Panc1 (cell line): ENCODE data around the gene SVOP. TPM values are rescaled to one million over a fixed set of nuclear protein-coding genes. Genes with fewer than 3 reads are reported as not detected.

Experiments
- ATAC-seq: fragments of 200-7000 bp; cut with Tn5 transposase; 2 replicates; pipeline ENCODE4 v1.9.1; 2020; ENCODE audit warnings: mild to moderate bottlenecking, moderate library complexity
- BruUV-seq: library from RNA; stranded (reverse); fragments of 400-500 nt; replicated peaks from 2 replicates; lab custom pipeline; 2021; lab: Mats Ljungman, UMichigan
- CTCF ChIA-PET: fragments of 300-600 bp; sonication (Branson Sonifier 250); formaldehyde crosslinking; loops from one replicate; lab custom pipeline; 2022; ENCODE audit warnings: antibody characterized with exemption; lab: Charles Lee
- POLR2A ChIA-PET: fragments of 300-600 bp; sonication (Branson Sonifier 250); formaldehyde crosslinking; loops from one replicate; lab custom pipeline; 2022; ENCODE audit warnings: antibody characterized with exemption; lab: Charles Lee
- DNase-seq: peaks from one replicate; pipeline ENCODE4 v3.0.0-alpha.2; 2010; ENCODE audit warnings: low read depth, low spot score
- H3K27ac ChIP-seq: 2 replicates; pipeline ENCODE4 v1.5.1; 2011; ENCODE audit warnings: mild to moderate bottlenecking, low read length, inconsistent platforms
- H3K27me3 ChIP-seq: fragments of 200-500 bp; sonication (Bioruptor generic); 2 replicates; pipeline ENCODE4 v1.6.0; 2014; ENCODE audit warnings: low read length, inconsistent platforms; ENCODE audit not compliant: control insufficient read depth, insufficient read depth
- H3K36me3 ChIP-seq: fragments of 200-500 bp; sonication (Bioruptor generic); 2 replicates; pipeline ENCODE4 v1.5.1; 2014; ENCODE audit warnings: inconsistent platforms, mild to moderate bottlenecking, low read length, moderate library complexity; ENCODE audit not compliant: control insufficient read depth, insufficient read depth
- H3K4me1 ChIP-seq: 2 replicates; pipeline ENCODE4 v1.5.1; 2011; ENCODE audit warnings: inconsistent platforms, mild to moderate bottlenecking, low read length, moderate library complexity; ENCODE audit not compliant: control insufficient read depth, insufficient read depth
- H3K4me3 ChIP-seq, 2 experiments: 2 replicates each; pipeline ENCODE4 v1.5.1; 2011 to 2012; ENCODE audit warnings: low read depth in 2 of 2, low read length in 2 of 2, mild to moderate bottlenecking in 2 of 2, inconsistent platforms in 1 of 2, moderate library complexity in 1 of 2
- H3K9me3 ChIP-seq: fragments of 200-500 bp; sonication (Bioruptor generic); 2 replicates; pipeline ENCODE4 v1.5.1; 2014; ENCODE audit warnings: low read depth, mild to moderate bottlenecking, inconsistent platforms, low read length, moderate library complexity; ENCODE audit not compliant: control insufficient read depth, insufficient read depth
- CTCF ChIP-seq: fragments of 450-650 bp; IDR thresholded peaks from 2 replicates; pipeline ENCODE4 v1.5.1; 2017; ENCODE audit warnings: mild to moderate bottlenecking
- POLR2AphosphoS5 ChIP-seq: IDR thresholded peaks from 2 replicates; pipeline ENCODE4 v1.6.1; 2012; ENCODE audit warnings: mild to moderate bottlenecking, low read depth, low read length, moderate library complexity
- SIN3A ChIP-seq: IDR thresholded peaks from 2 replicates; pipeline ENCODE4 v1.6.1; 2012; ENCODE audit warnings: low read depth, mild to moderate bottlenecking, low read length, moderate library complexity, borderline replicate concordance; ENCODE audit not compliant: insufficient read depth
- TCF7L2 ChIP-seq: IDR thresholded peaks from 2 replicates; pipeline ENCODE4 v1.6.1; 2011; ENCODE audit warnings: mild to moderate bottlenecking, low read depth, low read length, inconsistent platforms
- in situ Hi-C: cut with HindIII; loops from 2 replicates; pipeline ENCODE4 v1.10.0; 2016; ENCODE audit warnings: low sequenced_read_pairs, low pct_unique_long_range_greater_than_20kb
- intact Hi-C: fragments of 100-400 bp; cut with micrococcal nuclease; formaldehyde crosslinking; loops from one replicate; pipeline ENCODE4 v1.10.0; 2022; ENCODE audit not compliant: unreplicated experiment
- total RNA-seq: library from RNA; stranded (reverse); gene quantifications from one replicate; pipeline ENCODE4 v1.2.1, GENCODE V29; 2021; ENCODE audit not compliant: unreplicated experiment
- TF ChIP-seq, protein P1 (sequence below), 2 experiments: IDR thresholded peaks; 2 replicates each; pipeline ENCODE4 v1.6.1; 2011 to 2012; ENCODE audit warnings: low read depth in 2 of 2, control low read depth in 1 of 2, low read length in 1 of 2, mild to moderate bottlenecking in 1 of 2, moderate library complexity in 1 of 2; ENCODE audit not compliant: insufficient read depth in 1 of 2

Gene SVOP
- total RNA-seq, 1 experiment from 2014 or later = not detected

GRCh38 chr12:108975024-108975593 is 45.8 kb downstream of the SVOP start:
- no peak overlapping the region for H3K27ac ChIP-seq
- POLR2A ChIA-PET = no interaction called here
- CTCF ChIA-PET = no interaction called here
- H3K9me3 ChIP-seq = no peaks in the 10 kb centered on the region
- no peaks in the 10 kb centered on the region for H3K4me1 ChIP-seq
- ATAC-seq (no peak), DNase-seq (no peak)
- peaks cover 6% of the 10 kb centered on the region; the same call in 1 of the 2 replicates for H3K27me3 ChIP-seq
- H3K36me3 ChIP-seq = no peaks in the 10 kb centered on the region
- no peak for TF ChIP-seq POLR2AphosphoS5
- TF ChIP-seq, protein P1, sequence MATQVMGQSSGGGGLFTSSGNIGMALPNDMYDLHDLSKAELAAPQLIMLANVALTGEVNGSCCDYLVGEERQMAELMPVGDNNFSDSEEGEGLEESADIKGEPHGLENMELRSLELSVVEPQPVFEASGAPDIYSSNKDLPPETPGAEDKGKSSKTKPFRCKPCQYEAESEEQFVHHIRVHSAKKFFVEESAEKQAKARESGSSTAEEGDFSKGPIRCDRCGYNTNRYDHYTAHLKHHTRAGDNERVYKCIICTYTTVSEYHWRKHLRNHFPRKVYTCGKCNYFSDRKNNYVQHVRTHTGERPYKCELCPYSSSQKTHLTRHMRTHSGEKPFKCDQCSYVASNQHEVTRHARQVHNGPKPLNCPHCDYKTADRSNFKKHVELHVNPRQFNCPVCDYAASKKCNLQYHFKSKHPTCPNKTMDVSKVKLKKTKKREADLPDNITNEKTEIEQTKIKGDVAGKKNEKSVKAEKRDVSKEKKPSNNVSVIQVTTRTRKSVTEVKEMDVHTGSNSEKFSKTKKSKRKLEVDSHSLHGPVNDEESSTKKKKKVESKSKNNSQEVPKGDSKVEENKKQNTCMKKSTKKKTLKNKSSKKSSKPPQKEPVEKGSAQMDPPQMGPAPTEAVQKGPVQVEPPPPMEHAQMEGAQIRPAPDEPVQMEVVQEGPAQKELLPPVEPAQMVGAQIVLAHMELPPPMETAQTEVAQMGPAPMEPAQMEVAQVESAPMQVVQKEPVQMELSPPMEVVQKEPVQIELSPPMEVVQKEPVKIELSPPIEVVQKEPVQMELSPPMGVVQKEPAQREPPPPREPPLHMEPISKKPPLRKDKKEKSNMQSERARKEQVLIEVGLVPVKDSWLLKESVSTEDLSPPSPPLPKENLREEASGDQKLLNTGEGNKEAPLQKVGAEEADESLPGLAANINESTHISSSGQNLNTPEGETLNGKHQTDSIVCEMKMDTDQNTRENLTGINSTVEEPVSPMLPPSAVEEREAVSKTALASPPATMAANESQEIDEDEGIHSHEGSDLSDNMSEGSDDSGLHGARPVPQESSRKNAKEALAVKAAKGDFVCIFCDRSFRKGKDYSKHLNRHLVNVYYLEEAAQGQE (IDR thresholded peaks at IDR 0.05; ENCODE audit: insufficient read depth in 1 of 2, low read depth in 2 of 2, low read length in 1 of 2) = no peak
- no peak for TF ChIP-seq TCF7L2
- no peak for TF ChIP-seq SIN3A
- no peak for TF ChIP-seq CTCF
- in situ Hi-C loops = no loop called here
- H3K4me3 ChIP-seq = no peak overlapping the region
- no TSS peak for BruUV-seq
- intact Hi-C loops = no loop called here

- H3K36me3 ChIP-seq = no peaks in the 10 kb centered on the region
- CTCF ChIA-PET = no interaction called here
- BruUV-seq = no TSS peak
- no peaks in the 10 kb centered on the region for H3K9me3 ChIP-seq
- no peaks in the 10 kb centered on the region for H3K4me1 ChIP-seq
- peaks cover 6% of the 10 kb centered on the region; the same call in 1 of the 2 replicates for H3K27me3 ChIP-seq
- POLR2A ChIA-PET = no interaction called here
- in situ Hi-C loops (no loop called here), intact Hi-C loops (no loop called here)
- no peak overlapping the region for H3K4me3 ChIP-seq
- ATAC-seq (no peak), DNase-seq (no peak)
- TF ChIP-seq TCF7L2 (no peak), SIN3A (no peak), POLR2AphosphoS5 (no peak), CTCF (no peak)
- TF ChIP-seq, protein P1 (IDR thresholded peaks at IDR 0.05; ENCODE audit: insufficient read depth in 1 of 2, low read depth in 2 of 2, low read length in 1 of 2) = no peak
- H3K27ac ChIP-seq = no peak overlapping the region
These were observed 47.2 kb downstream of the SVOP start for GRCh38 chr12:108973629-108974152.
